Measurements from ENCODE around the gene SPSB3. TPM values are rescaled to one million over a fixed set of nuclear protein-coding genes. Genes with fewer than 3 reads are reported as not detected.

The SPSB3 gene
- total and polyA plus RNA-seq, 2 of the 4 experiments (the other 2 are of a cell fraction): 9.1 to 30.8 TPM

DNA sequence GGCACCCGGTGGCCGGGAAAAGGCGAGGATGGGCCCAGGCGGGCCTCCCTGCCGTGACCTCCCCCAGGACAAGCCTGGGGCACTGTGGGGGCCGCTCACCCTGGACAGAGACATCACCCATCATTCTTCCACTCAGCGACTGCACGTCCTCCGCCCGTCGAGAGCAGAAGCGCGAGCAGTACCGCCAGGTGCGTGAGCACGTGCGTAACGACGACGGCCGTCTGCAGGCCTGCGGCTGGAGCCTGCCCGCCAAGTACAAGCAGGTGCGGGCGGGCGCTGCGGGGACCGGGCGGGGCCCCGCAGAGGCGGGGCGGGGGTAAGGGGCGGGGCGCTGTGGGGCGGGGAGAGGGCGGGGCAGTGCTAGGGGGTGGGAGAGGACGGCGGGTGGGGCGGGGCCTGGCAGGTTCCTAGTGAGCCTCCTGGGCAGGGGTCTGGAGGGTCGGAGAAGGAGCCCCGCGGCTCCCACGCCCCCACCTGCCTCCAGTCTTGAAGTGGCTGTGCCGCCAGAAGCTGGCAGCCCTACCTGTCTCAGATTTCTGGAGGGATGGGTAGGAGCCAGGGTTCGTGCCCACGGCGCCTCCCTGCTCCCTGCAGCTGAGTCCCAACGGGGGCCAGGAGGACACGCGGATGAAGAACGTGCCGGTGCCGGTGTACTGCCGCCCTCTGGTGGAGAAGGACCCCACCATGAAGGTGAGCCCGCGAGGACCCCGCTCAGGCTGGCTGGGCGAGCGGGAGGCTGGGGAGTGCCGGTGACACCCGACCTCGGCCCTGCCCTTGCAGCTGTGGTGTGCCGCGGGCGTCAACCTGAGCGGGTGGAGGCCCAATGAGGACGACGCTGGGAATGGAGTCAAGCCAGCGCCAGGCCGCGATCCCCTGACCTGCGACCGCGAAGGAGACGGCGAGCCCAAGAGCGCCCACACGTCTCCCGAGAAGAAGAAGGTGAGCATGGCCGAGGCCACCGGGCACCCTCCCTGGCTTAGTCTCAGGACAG is 18.6 kb downstream of the SPSB3 start (continued):
- TF ChIP-seq, protein P1, sequence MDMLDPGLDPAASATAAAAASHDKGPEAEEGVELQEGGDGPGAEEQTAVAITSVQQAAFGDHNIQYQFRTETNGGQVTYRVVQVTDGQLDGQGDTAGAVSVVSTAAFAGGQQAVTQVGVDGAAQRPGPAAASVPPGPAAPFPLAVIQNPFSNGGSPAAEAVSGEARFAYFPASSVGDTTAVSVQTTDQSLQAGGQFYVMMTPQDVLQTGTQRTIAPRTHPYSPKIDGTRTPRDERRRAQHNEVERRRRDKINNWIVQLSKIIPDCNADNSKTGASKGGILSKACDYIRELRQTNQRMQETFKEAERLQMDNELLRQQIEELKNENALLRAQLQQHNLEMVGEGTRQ (IDR thresholded peaks at IDR 0.05; ENCODE audit: low read depth, low read length): no peak

DNA sequence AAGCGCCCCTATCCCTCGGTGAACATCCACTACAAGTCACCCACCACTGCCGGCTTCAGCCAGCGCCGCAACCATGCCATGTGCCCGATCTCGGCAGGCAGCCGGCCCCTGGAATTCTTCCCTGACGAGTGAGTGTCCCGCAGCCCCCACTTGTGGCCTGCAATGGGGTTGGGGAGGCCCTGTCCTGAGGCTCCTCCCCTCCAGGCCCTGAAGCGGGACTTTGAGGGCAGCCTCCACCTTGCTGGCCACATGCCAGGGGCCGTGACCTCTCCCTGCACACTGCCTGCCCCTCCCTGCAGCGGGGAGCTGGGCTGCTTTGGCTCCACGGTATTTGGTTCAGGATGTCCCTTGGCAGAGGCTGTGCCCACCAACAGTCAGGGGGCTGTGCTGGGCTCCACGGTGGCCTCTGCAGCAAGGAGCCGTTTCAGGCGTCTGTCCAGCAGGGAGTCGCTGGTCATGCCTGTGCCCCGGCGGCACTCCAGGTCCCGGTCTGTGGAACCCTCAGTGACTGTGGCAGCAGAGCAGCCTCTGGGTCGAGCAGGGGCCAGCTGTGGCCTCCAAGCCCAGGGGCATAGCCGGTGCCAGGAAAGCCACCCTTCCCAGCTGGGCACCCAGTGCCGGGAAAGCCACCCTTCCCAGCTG is 19.4 kb downstream of the SPSB3 start:
- H3K14ac ChIP-seq (replicated peaks; ENCODE audit: low read depth, low read length): no peak overlapping the region
- H2AK9ac ChIP-seq (replicated peaks; ENCODE audit: low read depth, low read length, poor library complexity): no peak overlapping the region
- ChIA-PET POLR2A (ENCODE audit: unreplicated experiment) (no interaction called here), CTCF (no interaction called here)
- ATAC-seq (ENCODE audit: low read depth) (no peak), DNase-seq (no peak)
- no peak overlapping the region for H3K4ac ChIP-seq (ENCODE audit: low read depth, low read length)
- H2BK15ac ChIP-seq (ENCODE audit: low read depth, low read length): no peak overlapping the region
- H2AFZ ChIP-seq (replicated peaks; ENCODE audit: low read length, poor library complexity): no peak overlapping the region
- no peak overlapping the region for H2AK5ac ChIP-seq (ENCODE audit: low read depth, low read length)
- H2BK5ac ChIP-seq (ENCODE audit: low read depth, low read length, poor library complexity, severe bottlenecking): no peak overlapping the region
- no peaks in the 10 kb centered on the region for H3K9me3 ChIP-seq (ENCODE audit: control insufficient read depth, insufficient read depth, low read length)
- H3K4me2 ChIP-seq (ENCODE audit: low read depth, low read length): no peak overlapping the region
- H3K9me1 ChIP-seq (ENCODE audit: insufficient read depth, low read length): no peaks in the 10 kb centered on the region
- BruUV-seq (replicated peaks): no TSS peak
- no peak overlapping the region for H3K4me3 ChIP-seq (ENCODE audit: insufficient read depth, low read depth, low read length)
- no peak overlapping the region for H4K5ac ChIP-seq (ENCODE audit: low read depth, low read length)
- H2BK20ac ChIP-seq (ENCODE audit: low read depth, low read length): no peak overlapping the region
- WGBS, 2 experiments (ENCODE audit: extremely low coverage in 2 of 2, insufficient read length in 1 of 2): 94% methylated on average over 6 of the region's 24 CpGs; no CpG with 5 or more reads in 1 of the 2 experiments
- H4K91ac ChIP-seq (ENCODE audit: insufficient read depth, low read depth, low read length): no peak overlapping the region
- no peak overlapping the region for H3K18ac ChIP-seq (ENCODE audit: low read depth, low read length)
- H3K56ac ChIP-seq (ENCODE audit: extremely low read depth, insufficient read depth, low read length): no peak overlapping the region
- dilution Hi-C loops (cut with HindIII; ENCODE audit: low sequenced_read_pairs, unreplicated experiment) (no loop called here), in situ Hi-C loops (cut with MboI; ENCODE audit: low sequenced_read_pairs) (loop anchor here (5.0 kb wide), 1 partner anchor 51 kb away; no protein-coding TSS in a partner anchor), intact Hi-C loops (cut with micrococcal nuclease) (no loop called here)
- H3K27ac ChIP-seq (ENCODE audit: insufficient read depth, low read length): no peak overlapping the region
- H3K23ac ChIP-seq (ENCODE audit: low read depth, low read length): no peak overlapping the region
- no peaks in the 10 kb centered on the region for H3K27me3 ChIP-seq (ENCODE audit: control insufficient read depth, insufficient read depth, low read length)
- H3K79me1 ChIP-seq (ENCODE audit: low read depth in 1 of 2, low read length in 2 of 2): no peaks in the 10 kb centered on the region
- H3K4me1 ChIP-seq (ENCODE audit: control insufficient read depth, insufficient read depth, low read length): no peaks in the 10 kb centered on the region
- H4K20me1 ChIP-seq (ENCODE audit: insufficient read depth, low read length): no peaks in the 10 kb centered on the region; the same call in 1 of the 2 replicates
- no peak overlapping the region for H3K9ac ChIP-seq (ENCODE audit: low read depth, low read length)
- H3K36me3 ChIP-seq (ENCODE audit: control insufficient read depth, insufficient read depth, low read length): peaks cover 82% of the 10 kb centered on the region
- H4K8ac ChIP-seq (ENCODE audit: low read depth in 2 of 2, low read length in 2 of 2): no peak overlapping the region
- H2BK120ac ChIP-seq (ENCODE audit: low read depth, low read length): no peak overlapping the region
- TF ChIP-seq, protein P1 (IDR thresholded peaks at IDR 0.05; ENCODE audit: low read depth, low read length): no peak
- TF ChIP-seq CHD1 (IDR thresholded peaks at IDR 0.05; ENCODE audit: low read depth, low read length) (no peak), CEBPB (IDR thresholded peaks at IDR 0.05; ENCODE audit: low read depth, low read length) (no peak), MAZ (IDR thresholded peaks at IDR 0.05; ENCODE audit: borderline replicate concordance, low read depth, low read length) (no peak), NFE2L2 (IDR thresholded peaks at IDR 0.05; ENCODE audit: low read depth, low read length) (no peak), MXI1 (IDR thresholded peaks at IDR 0.05; ENCODE audit: borderline replicate concordance, low read depth, low read length) (no peak), RAD21 (IDR thresholded peaks at IDR 0.05; ENCODE audit: low read length) (no peak)
- TF ChIP-seq, protein P2, sequence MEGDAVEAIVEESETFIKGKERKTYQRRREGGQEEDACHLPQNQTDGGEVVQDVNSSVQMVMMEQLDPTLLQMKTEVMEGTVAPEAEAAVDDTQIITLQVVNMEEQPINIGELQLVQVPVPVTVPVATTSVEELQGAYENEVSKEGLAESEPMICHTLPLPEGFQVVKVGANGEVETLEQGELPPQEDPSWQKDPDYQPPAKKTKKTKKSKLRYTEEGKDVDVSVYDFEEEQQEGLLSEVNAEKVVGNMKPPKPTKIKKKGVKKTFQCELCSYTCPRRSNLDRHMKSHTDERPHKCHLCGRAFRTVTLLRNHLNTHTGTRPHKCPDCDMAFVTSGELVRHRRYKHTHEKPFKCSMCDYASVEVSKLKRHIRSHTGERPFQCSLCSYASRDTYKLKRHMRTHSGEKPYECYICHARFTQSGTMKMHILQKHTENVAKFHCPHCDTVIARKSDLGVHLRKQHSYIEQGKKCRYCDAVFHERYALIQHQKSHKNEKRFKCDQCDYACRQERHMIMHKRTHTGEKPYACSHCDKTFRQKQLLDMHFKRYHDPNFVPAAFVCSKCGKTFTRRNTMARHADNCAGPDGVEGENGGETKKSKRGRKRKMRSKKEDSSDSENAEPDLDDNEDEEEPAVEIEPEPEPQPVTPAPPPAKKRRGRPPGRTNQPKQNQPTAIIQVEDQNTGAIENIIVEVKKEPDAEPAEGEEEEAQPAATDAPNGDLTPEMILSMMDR (conservative IDR thresholded peaks at IDR 0.05; ENCODE audit: low read depth, low read length): no peak

All from IMR-90 (cell line).